PFSK-1 (cell line): ENCODE results near the gene PHETA1.

Source experiments
- FOXP2 ChIP-seq: optimal IDR thresholded peaks from 2 replicates; pipeline ENCODE3; 2011; ENCODE audit warnings: borderline replicate concordance, control low read depth, inconsistent platforms; ENCODE audit not compliant: insufficient read depth; ENCODE audit errors: extremely low read length, extremely low read depth
- POLR2AphosphoS5 ChIP-seq: IDR thresholded peaks from 2 replicates; pipeline ENCODE4 v1.6.1; 2012; ENCODE audit warnings: low read depth, mild to moderate bottlenecking, control low read depth, low read length, moderate library complexity
- REST ChIP-seq, 2 experiments: IDR thresholded peaks; 2 replicates each; pipeline versions ENCODE4 v1.6.1 to v1.8.0; 2011 to 2012; ENCODE audit warnings: low read depth in 2 of 2, low read length in 2 of 2, control low read depth in 1 of 2, inconsistent platforms in 1 of 2, mild to moderate bottlenecking in 1 of 2, moderate library complexity in 1 of 2; ENCODE audit not compliant: insufficient read depth in 1 of 2
- SIN3A ChIP-seq: IDR thresholded peaks from 2 replicates; pipeline ENCODE4 v1.6.1; 2012; ENCODE audit warnings: mild to moderate bottlenecking, low read length, moderate library complexity, borderline replicate concordance; ENCODE audit not compliant: insufficient read depth
- TAF1 ChIP-seq: IDR thresholded peaks from 2 replicates; pipeline ENCODE4 v1.6.1; 2012; ENCODE audit warnings: low read length, control low read depth, borderline replicate concordance; ENCODE audit not compliant: insufficient read depth

Gene PHETA1

GRCh38 chr12:111327474-111327873 is 41.4 kb downstream of the PHETA1 start:
- TF ChIP-seq REST (IDR thresholded peaks at IDR 0.05; ENCODE audit: insufficient read depth in 1 of 2, low read depth in 2 of 2, low read length in 2 of 2) (no peak), SIN3A (no peak)

- TF ChIP-seq POLR2AphosphoS5 (no peak), FOXP2 (no peak), REST (IDR thresholded peaks at IDR 0.05; ENCODE audit: insufficient read depth in 1 of 2, low read depth in 2 of 2, low read length in 2 of 2) (no peak), TAF1 (no peak), SIN3A (no peak)
These were observed 46.3 kb downstream of the PHETA1 start for GRCh38 chr12:111322336-111323250.

GRCh38 chr12:111321317-111321716 is 47.6 kb downstream of the PHETA1 start:
- TF ChIP-seq REST (IDR thresholded peaks at IDR 0.05; ENCODE audit: insufficient read depth in 1 of 2, low read depth in 2 of 2, low read length in 2 of 2), result no peak
- TF ChIP-seq SIN3A, result no peak
- TF ChIP-seq POLR2AphosphoS5, result no peak
- TF ChIP-seq FOXP2, result no peak
- TF ChIP-seq TAF1, result no peak

GRCh38 chr12:111320258-111321050 is 48.4 kb downstream of the PHETA1 start:
- TF ChIP-seq REST (IDR thresholded peaks at IDR 0.05; ENCODE audit: insufficient read depth in 1 of 2, low read depth in 2 of 2, low read length in 2 of 2), result no peak
- TF ChIP-seq SIN3A, result no peak
- TF ChIP-seq TAF1, result no peak
- no peak for TF ChIP-seq POLR2AphosphoS5
- TF ChIP-seq FOXP2, result no peak
